ENCODE results near the gene PHF21B.
"Not testable (repeated sequence)": the region's sequence is repeated elsewhere in the genome, so short reads cannot be mapped to it uniquely, and the experiment has no call there.

The PHF21B gene

DNA sequence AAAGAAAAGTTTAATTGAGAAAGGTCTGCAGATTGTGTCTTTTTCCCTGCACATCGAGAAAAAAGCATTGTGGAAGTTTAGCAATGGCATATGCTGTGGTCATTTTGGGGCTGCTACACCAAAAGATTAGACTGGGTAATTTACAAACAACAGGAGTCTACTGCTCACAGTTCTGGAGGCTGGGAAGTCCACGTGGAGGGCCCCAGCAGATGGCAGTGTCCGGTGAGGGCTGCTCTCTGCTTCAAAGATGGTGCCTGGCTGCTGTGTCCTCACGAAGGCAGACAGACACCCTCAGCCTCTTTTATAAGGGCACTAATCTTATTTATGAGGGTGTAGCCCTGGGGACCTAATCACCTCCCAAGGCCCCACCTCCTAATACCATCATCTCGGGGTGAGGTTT, 21.1 kb downstream of the PHF21B start:
- DNase-seq, result no peak

DNA sequence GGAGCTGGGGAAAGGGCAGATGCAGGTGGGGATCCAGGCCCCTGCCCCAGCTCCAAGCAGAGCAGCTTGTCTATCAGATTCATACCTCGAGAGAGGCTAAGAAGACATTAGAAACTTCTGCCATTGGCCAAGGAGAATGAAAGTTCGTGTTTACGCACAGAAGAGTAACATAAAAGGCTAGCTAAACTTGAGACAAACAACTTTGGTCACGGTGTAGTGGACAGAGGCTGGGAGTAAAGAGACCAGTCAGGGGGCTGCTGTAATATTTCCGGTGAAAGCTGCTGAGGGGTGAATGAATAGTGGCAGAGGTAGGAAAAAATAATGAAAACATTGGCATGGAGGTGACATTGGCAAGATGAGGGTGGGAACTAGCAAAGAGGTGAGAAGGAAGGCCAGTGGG, 22.9 kb downstream of the PHF21B start:
- no peak for DNase-seq

DNA sequence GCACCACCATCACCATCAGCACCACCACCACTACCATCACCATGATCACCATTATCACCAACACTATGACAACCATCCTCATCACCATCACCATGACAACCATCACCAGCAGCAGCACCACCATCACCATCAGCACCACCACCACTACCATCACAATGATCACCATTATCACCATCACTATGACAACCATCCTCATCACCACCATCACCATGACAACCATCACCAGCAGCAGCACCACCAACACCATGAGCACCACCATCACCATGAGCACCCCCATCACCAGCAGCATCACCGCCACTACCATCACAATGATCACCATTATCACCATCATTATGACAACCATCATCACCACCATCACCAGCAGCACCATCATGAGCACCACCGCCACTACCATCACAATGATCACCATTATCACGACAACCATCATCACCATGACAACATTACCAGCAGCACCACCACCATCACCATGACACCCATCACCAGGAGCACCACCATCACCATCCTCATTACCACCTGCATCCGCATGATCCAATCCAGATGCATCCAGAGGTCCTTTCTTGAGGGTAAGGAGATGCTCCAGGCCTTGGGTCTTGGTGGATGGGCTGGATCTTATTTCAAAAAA, 23.8 kb downstream of the PHF21B start:
- no peak for DNase-seq

DNA sequence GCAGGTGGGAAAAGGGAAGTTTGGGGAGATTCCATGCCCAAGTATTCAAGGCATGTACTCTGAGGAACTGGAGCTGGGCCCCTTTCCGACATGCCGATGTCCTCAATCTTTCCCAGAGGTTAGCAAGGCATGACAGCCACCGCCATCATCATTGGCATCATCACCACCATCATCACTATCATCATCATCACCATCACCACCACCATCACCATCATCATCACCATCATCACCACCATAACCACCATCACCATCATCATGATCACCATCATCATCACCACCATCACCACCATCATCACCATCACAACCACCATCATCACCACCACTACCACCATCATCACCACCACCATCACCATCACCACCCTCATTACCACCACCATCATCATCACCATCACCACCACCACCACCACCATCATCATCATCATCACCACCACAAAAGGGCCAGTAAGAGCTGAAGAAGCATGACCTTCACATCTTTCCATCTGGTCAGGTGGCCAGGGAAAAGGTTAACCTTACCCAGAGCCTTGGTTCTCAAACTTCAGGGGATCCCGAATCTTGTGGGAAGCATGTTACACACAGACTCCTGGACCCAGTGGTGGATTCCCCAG, 25.8 kb downstream of the PHF21B start:
- DNase-seq, result no peak

DNA sequence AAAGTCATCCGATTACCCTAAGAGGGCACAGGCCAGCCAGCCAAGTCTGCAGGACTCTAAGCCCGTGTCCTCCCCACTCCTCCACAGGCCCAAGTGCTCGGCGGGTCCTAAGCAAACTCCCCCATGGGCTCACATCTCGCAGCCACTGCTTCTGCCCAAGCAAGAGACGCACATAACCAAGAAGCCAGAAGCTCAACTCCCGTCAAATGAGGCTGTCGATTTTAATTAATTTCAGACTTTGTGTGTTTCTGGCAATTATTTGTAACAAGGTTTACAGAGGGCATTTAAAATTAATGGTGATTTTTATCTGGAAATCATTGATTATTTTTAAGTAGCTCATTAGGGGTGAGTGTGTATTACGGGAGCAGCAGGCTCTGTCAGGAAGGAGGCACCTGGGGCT, 27.4 kb downstream of the PHF21B start:
- no peak for DNase-seq

DNA sequence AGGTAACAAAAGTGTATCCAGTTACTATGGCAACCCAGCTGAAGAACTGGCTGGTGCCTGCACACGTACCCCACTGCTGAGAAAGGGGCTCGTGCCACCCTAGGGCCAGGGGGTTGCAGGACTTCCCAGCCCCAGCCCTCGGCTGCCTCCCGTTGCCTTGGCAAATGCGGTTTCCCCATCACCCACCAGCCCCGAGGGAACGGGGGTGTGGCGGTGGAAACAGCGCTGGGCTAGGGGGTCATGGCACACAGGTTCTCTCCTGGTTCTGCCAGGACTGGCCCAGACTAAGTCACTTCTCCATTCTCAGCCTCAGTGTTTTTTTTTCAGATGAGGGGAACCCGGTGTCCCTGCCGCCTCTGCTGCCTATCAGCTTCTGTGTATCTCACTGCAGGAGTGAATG, 27.9 kb downstream of the PHF21B start:
- DNase-seq, result no peak

DNA sequence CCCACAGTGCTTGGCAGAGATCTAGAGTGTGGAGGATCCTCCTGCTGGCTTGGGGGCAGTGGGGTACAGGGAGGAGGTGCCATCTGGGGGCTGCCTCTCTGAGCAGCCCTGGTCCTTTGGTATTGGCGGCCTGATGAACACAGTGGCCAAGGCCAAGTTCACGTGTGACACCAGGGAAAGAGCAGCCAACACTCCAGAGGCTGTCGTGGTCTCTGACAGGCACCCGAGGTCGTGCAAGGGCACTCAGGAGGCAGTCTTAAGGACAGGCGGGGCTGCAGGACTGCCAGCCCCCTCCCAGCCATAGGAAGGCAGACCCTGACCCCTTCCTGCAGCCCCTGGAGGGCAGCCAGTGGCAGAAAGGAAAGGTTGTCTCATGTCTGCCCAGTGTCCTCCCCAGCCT, 30.7 kb downstream of the PHF21B start:
- no peak for DNase-seq

DNA sequence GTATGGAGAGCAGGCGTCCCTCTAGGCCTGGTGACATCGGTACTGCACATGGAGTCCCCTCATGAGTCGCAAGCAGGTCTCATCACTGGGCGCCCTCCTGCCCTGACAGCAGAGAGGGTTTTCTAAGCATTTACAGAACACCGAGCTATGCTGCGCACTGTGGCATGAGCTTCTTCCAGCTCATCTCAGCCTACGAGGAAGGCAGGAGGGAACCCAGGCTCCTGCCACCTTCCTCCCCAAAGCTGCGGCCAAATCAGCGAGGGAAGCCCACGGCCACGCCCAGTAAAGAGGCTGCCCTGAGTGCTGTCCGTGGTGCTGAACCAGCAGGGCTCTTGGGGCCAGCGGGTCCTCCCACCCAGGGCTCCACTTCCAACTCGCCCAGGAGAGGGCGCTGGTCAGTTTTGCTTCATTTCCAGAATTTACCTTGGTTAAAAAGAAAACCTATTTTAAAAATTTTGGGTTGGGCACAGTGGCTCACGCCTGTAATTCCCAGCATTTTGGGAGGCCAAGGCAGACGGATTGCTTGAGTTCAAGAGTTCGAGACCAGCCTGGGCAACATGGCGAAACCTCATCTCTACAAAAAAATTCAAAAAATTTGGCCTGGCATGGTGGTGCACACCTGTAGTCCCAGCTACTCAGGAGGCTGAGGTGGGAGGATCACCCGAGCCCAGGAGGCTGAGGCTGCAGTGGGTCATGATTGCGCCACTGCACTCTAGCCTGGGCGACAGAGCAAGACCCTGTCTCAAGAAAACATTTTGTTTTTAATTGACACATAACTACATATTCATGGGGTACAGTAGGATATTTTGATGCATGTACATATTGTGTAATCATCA, 34.2 kb downstream of the PHF21B start:
- DNase-seq, result peak; percentile 11

DNA sequence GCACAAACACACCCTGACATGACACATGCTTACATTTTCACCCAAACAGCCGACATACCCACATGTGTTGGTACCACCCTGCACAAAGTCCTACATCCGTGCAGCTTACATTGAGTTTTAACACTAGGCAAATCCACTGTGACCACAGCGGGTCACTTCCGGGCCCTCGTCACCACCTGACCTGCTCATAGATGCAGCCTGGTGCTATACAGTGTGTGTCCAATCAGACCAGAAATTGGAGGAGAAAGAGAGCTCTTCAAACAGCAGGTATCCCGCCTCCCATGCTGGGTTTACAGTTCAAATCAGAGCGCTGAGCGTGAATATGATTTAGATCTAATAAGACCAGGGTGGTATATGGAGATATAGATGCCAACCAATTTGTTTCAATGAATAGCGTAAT, 35.4 kb downstream of the PHF21B start:
- DNase-seq, result no peak

DNA sequence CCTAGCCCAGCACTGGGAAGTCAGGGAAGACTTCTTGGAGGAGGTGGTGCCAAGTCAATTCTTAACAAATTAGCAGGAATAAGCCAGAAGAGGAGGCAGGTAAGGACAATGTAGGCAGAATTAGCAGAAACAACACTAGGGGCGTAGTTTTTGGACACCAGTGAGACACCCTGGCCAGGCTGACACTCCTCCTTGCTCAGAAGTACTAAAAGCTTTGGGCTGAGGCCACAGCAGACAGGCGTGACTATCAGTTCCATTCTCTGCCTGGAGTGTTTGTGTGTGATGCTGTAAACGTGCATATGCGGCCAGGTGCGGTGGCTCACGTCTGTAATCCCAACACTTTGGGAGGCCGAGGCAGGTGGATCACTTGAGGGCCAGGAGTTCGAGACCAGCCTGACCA, 36.0 kb downstream of the PHF21B start:
- DNase-seq, result no peak

DNA sequence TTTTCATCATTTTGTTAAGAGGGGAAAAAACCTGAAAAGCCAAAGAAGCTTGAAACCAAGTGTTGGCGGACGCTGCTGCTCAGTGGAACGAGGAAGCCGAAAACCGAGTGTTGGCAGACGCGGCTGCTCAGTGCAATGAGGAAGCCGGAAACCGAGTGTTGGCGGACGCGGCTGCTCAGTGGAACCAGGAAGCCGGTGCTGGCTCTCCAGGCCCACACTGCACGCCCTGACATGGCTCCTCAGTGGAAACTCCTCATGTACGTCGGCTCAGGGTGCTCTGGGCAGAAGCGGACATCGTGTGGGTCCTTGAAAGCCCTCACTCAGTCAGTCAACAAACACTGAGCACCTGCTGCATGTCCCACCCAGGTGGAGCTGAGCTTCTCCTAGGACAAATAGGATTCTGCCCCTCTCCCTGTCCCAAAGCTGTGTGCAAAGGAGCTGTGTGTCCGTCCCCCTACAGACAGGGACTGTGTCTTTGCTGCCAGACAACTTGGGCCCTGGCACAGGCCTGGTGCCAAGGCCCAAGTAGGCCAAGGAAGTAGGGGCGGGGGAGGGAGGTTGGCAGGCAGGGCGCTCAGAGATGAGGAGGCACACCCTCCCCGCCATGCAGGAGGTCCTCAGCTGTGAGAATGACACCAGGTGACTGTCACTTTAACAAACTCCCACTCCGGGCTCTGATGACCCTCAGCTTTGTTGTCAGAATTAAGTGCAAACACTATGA, 37.3 kb downstream of the PHF21B start:
- DNase-seq, result peak; percentile 10

DNA sequence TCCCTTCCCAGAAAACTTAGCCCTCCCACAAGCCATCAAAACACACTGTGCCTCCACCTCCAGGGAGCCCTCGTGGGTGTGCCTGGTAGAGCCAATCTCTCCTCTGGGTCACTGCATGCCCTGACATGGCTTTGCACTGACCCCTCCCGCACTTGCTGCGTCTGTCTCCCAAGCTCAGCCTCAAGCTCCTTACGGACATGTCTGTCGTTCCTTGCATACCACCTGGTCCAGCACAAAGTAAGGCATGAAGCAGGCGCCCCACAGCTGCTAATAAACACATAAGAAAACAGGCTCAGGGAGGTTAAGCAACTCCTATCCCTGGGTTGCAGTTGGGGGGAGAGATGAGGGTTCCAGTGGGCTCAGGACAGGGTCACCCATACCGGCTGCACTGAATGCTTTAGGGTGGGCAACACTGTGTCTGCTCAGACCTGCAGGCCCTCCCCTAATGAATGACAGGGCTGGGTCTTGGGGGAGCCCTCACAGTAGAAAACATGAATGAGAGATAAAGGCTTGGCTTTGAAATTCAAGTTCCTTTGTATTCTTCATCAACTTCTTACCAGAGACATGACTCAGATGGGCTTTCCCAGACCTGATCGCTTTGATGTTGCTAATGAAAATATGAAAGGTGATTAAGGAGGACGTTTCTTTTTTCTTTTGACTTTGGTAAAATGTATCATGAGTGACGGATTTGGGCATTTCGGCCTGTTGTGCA, 38.0 kb downstream of the PHF21B start:
- no peak for DNase-seq

DNA sequence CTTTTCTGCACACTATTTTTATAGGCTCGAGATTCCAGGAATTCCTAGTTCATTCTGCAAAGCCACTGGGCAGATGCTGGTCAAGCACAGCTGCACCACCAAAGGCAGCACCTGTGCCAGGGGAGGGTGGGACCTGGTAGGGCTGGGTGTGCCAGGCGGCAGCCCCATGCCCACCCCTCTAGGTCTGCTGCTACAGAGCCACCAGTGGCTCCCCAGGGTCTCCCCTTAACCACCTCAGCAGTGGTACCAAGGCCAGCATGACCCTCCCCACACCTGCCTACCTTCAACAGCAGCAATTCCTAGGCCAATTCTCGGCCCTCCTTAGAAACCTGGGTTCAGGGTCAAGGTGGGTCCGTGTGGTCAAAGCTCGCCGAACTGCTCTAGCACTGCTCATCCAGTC, 39.5 kb downstream of the PHF21B start:
- DNase-seq, result no peak

DNA sequence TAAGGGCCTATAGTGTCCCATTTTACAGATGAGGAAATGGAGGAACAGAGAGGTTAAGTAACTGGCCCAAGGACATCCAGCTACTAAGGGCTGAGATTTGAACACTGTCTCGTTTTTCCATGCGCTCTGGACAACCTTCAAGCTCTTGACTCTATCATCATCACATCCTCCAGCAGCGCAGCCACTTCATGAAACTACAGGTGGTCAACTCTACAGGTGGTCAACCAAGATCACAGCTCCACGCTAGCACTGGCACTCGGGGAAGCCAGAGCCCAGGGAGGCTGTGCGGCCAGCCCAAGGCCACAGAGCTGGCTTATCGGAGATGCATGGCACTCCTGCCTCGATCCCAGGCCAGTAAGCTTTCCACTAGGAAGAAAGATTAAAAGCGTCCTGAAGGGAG, 40.0 kb downstream of the PHF21B start:
- no peak for DNase-seq

DNA sequence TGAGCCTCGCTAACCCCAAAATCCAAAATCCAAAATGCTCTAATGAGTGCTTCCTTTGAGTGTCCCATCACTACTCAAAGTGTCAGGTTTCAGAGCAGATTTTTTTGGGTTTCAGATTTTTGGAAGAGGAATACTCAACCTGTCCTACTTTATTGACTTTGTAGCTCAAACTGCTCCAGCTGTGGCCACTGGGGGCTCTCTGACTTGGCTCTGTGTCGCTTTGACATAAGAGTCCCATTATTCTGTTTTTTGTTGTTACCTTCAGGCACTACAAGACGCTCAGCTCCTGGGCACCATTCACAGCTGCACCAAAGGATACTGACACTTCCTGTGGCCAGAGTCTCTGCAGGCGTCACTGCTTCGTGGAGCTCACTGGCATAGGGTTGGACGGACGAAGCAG, 41.1 kb downstream of the PHF21B start:
- no peak for DNase-seq

DNA sequence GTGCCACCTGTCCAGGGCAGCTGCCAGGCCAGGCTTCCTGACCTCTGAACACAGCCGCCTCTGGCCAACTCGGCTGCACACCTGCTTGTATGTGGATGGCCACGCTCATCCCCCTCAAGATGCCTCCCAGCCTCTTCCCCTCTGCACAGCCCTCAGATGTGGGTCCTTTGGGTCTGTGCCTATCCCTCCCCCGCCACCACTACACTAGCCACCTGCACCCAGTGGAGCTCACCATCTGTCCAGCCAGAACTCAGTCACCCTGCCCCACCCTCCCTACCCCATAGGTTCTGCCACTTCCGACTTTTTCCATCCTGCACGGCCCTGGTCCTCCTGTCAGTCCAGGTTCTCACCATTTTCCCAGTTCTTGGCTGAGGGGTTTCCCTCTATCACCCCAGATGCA, 44.6 kb downstream of the PHF21B start:
- no peak for DNase-seq

DNA sequence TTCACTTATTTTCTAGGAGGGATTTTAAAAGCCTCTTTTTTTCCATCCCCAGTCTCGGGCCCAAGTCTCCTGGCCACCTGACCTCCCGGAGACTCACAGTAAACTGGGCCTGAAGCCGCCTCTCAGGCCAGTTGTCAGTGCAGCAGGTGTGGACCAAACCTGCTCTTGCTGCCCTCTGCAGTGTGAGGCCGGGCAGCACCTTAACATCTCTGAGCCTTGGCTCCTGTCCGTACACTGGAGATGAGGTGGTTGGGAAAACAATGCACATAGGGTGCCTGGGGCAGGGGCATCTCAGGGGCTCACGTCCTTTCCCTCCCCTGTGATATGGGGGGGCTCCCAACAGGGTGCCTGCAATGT, 45.1 kb downstream of the PHF21B start:
- no peak for DNase-seq

DNA sequence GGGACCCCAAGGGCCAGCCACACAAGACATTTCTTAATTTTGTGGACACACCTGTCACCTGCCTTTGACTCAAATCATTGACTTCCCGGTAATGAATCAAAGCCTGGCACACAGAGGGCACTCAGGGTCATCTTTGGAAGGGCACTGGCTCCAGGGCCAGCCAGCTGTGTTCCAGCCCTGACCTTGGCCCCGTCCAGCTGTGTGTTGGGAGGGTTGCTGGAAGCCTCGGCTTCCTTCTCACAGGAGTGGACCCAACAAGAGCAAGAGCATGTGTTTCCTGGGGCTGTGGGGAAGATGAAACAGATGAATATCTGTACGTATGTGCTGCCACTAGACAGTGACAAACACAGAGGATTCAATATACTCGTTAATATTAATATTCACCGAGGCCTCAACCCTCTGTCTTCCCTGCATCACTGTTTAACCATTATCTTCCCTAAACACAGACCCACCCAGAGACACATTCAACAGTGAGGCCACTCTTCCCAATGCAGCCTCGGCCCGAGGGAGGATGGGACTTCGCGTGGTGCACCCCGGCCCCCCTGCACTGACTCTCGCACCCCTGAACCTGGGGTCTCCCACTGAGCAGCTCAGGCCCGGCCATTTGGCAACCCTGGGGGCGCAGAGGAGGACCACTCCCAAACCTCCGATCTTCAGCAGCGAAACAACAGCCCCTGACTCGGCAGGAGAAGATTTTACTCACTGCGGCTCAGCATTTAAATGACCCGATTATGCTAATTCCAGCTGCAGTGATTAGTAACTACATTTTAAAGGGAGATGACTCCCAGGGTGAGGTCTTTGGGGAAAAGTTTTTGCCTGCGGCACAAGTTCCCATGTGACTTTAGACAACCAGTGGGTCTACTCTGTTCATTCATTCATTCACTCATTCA, 45.7 kb downstream of the PHF21B start:
- DNase-seq, result no peak

DNA sequence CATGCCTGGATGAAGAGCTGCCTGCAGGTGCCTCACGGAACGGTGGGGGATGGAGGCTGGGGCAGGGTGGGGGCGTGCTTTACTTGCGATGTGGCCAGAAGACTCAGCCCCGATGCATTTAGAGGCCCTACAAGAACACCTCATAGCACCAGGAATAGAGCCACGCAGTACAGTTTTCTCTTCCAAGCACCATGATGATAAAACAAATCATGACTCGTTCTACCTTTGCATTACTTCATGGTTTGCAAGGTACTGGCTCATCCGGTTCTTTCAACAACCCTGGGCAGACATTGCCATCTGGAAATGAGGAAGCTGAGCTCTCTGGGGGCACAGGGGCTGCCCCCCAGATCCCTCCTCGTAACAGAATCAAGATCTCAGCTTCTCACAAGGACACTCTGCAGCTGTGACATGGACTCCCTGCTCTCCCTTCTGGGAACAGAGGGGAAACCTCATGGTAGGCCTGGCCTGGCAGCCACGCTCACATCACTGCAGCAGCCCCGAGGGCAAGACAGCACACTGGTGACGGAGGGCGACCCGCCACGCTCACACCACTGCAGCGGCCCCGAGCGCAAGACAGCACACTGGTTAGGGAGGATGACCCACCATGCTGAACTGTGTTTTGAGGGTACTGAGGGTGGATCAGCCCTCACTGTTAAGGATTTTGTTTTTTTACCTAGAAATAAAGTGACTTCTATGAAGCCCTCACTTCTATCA, 46.9 kb downstream of the PHF21B start:
- DNase-seq, result no peak

DNA sequence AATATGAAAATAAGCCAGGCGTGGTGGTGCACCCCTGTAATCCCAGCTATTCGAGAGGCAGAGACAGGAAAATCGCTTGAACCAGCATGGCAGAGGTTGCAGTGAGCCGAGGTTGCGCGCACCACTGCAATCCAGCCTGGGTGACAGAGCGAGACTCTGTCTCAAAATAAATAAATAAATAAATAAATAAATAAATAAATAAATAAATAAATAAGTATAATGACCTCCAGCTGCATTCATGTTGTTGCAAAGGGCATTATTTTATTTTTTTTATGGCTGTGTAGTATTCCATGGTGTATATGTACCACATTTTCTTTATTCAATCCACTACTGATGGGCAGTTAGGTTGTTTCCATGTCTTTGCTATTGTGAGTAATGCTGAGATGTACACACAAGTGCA, 48.1 kb downstream of the PHF21B start:
- not testable (repeated sequence) for DNase-seq

Measured in activated effector memory CD4-positive, alpha-beta T cell treated with Interleukin-2 at 50 U/mL for 16 hours (primary cell).